Glutamatergic neuron (in vitro differentiated cells): ENCODE measurements around the gene GPD2. TPM values are rescaled to one million over a fixed set of nuclear protein-coding genes. Genes with fewer than 3 reads are reported as not detected.
A peak's percentile ranks its signal among the peaks of the same experiment; 100 is the strongest.

ENCODE experiments used
- DNase-seq: peaks from one replicate; pipeline ENCODE4 v3.0.0; 2022
- H3K27ac Mint-ChIP-seq: one replicate; pipeline ENCODE4 v1.8.0; 2020; ENCODE audit warnings: mild to moderate bottlenecking, mixed read lengths, inconsistent platforms; ENCODE audit not compliant: unreplicated experiment
- H3K27me3 Mint-ChIP-seq: one replicate; pipeline ENCODE4 v1.8.0; 2020; ENCODE audit warnings: mild to moderate bottlenecking, moderate library complexity, mixed read lengths, inconsistent platforms; ENCODE audit not compliant: unreplicated experiment
- H3K36me3 Mint-ChIP-seq: one replicate; pipeline ENCODE4 v1.8.0; 2020; ENCODE audit warnings: mild to moderate bottlenecking, mixed read lengths, inconsistent platforms; ENCODE audit not compliant: unreplicated experiment
- H3K4me1 Mint-ChIP-seq: one replicate; pipeline ENCODE4 v1.8.0; 2020; ENCODE audit warnings: mild to moderate bottlenecking, low read depth, mixed read lengths, inconsistent platforms; ENCODE audit not compliant: unreplicated experiment
- H3K4me3 Mint-ChIP-seq: one replicate; pipeline ENCODE4 v1.8.0; 2020; ENCODE audit warnings: mild to moderate bottlenecking, mixed read lengths, inconsistent platforms; ENCODE audit not compliant: unreplicated experiment
- H3K9me3 Mint-ChIP-seq: one replicate; pipeline ENCODE4 v1.8.0; 2020; ENCODE audit warnings: mild to moderate bottlenecking, moderate library complexity, mixed read lengths, inconsistent platforms; ENCODE audit not compliant: unreplicated experiment
- total RNA-seq: library from RNA; stranded (reverse); fragmentation: NEBNext Ultra II Directional; extraction: Animal tissue kit (Norgen Biotek cat#: 25700); gene quantifications from one replicate; pipeline ENCODE4 v1.2.1, GENCODE V29; 2021; ENCODE audit not compliant: unreplicated experiment
- TF ChIP-seq, protein P1 (sequence below): fragments of 200-600 bp; sonication (generic); IDR thresholded peaks from one replicate; pipeline ENCODE4 v1.5.0; 2021; ENCODE audit not compliant: partially characterized antibody, unreplicated experiment

The GPD2 gene
- total RNA-seq, 1 donor from 2014 or later = 26.2 TPM

DNA sequence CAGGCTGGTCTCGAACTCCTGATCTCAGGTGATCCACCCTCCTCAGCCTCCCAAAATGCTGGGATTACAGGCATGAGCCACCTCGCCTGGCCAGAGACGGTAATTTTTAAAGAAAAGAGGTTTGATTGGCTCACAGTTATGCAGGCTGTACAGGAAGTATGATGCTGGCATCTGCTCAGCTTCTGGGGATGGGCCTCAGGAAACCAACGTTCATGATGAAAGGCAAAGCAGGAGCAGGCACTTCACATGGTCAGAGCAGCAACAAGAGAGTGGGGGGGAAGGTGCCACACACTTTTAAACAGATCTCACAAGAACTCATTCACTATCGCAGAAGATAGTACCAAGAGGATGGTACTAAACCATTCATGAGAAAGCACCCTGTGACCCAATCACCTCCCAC is 38.0 kb upstream of the GPD2 start:
- H3K9me3 Mint-ChIP-seq = peaks cover 14% of the 10 kb centered on the region
- no peak overlapping the region for H3K27ac Mint-ChIP-seq
- H3K4me3 Mint-ChIP-seq = no peak overlapping the region
- no peak for DNase-seq
- TF ChIP-seq, protein P1, sequence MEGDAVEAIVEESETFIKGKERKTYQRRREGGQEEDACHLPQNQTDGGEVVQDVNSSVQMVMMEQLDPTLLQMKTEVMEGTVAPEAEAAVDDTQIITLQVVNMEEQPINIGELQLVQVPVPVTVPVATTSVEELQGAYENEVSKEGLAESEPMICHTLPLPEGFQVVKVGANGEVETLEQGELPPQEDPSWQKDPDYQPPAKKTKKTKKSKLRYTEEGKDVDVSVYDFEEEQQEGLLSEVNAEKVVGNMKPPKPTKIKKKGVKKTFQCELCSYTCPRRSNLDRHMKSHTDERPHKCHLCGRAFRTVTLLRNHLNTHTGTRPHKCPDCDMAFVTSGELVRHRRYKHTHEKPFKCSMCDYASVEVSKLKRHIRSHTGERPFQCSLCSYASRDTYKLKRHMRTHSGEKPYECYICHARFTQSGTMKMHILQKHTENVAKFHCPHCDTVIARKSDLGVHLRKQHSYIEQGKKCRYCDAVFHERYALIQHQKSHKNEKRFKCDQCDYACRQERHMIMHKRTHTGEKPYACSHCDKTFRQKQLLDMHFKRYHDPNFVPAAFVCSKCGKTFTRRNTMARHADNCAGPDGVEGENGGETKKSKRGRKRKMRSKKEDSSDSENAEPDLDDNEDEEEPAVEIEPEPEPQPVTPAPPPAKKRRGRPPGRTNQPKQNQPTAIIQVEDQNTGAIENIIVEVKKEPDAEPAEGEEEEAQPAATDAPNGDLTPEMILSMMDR = no peak
- H3K27me3 Mint-ChIP-seq = peaks cover 14% of the 10 kb centered on the region
- peaks cover under 1% of the 10 kb centered on the region for H3K4me1 Mint-ChIP-seq
- no peaks in the 10 kb centered on the region for H3K36me3 Mint-ChIP-seq

DNA sequence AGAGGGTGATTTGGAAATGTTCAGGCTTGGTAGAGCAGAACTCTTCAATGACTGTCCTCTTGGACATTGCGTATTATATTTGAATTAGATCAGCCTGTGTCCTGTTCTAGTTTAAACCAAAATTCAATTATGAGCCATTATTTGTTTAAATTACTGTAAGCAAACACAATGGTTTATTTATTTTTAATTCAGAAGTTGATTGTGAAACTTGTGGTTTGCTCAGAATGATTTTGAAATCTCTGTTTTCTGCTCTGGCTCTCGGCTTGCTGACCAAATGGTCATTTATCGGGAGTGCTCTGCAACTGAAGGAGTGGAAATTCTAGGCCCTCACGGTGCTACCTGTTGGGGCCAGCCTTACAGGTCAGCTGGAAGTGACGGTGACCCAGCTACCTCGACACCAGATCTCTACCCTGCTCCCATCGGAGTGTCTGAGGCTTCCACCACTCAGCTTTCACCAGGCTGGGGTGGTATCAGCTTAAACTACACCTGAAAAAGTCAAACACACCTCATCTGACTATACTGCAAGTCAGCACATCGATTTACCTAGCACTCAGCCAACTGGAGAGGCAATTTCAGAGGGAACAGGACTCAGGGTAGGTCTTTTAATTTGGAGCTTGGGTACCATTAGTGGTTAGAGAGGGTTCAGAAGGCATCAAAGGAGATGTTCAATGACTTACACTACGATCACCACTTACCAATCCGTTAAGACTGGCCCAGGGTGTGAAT is 36.8 kb upstream of the GPD2 start:
- no peaks in the 10 kb centered on the region for H3K36me3 Mint-ChIP-seq
- no peak overlapping the region for H3K27ac Mint-ChIP-seq
- H3K27me3 Mint-ChIP-seq = peaks cover 15% of the 10 kb centered on the region
- H3K4me1 Mint-ChIP-seq = peaks cover 4% of the 10 kb centered on the region
- peak overlapping the region; percentile 85 for H3K4me3 Mint-ChIP-seq
- peaks cover 14% of the 10 kb centered on the region for H3K9me3 Mint-ChIP-seq
- TF ChIP-seq, protein P1 = no peak
- no peak for DNase-seq

DNA sequence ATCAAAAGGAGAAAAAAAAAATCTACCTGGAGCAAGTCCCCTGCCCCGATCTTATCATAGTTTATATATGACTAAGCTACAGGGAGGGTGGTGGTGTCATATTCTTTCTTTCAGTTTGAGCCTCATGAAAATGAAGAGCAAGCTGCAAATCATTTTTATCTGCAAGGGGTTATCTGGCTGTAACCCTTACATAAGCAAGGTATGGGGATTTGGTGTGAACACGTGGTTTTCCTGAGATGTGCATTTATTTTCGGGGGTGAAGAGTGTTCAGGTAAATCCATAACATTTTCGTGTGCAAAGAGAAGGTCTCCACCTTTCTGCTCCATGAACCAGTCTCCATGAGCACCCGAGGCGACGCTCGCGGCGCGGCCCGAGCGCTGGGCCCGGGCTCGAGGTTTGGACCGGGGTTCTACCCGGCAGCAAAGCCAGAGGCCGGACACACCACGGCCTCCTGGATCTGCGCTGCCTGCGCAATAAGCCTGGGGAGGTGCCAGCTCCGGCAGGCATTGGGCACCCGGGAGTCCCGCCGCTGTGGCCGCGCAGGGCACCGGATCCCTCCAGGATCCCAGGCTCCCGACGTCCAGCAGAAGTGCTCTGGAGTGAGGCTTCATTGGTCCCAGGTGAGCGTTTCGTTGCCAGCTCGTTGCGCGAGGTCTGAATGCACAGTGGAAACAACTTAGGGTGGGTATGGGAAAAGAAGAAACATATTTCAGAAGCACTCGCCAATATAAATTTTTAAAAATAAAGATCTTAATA is 36.1 kb upstream of the GPD2 start:
- peak overlapping the region; percentile 87 for H3K27ac Mint-ChIP-seq
- H3K9me3 Mint-ChIP-seq = peaks cover 14% of the 10 kb centered on the region
- DNase-seq = peak; percentile 55
- no peaks in the 10 kb centered on the region for H3K36me3 Mint-ChIP-seq
- peak overlapping the region; percentile 85 for H3K4me3 Mint-ChIP-seq
- TF ChIP-seq, protein P1 = no peak
- H3K4me1 Mint-ChIP-seq = peaks cover 4% of the 10 kb centered on the region
- H3K27me3 Mint-ChIP-seq = peaks cover 15% of the 10 kb centered on the region

DNA sequence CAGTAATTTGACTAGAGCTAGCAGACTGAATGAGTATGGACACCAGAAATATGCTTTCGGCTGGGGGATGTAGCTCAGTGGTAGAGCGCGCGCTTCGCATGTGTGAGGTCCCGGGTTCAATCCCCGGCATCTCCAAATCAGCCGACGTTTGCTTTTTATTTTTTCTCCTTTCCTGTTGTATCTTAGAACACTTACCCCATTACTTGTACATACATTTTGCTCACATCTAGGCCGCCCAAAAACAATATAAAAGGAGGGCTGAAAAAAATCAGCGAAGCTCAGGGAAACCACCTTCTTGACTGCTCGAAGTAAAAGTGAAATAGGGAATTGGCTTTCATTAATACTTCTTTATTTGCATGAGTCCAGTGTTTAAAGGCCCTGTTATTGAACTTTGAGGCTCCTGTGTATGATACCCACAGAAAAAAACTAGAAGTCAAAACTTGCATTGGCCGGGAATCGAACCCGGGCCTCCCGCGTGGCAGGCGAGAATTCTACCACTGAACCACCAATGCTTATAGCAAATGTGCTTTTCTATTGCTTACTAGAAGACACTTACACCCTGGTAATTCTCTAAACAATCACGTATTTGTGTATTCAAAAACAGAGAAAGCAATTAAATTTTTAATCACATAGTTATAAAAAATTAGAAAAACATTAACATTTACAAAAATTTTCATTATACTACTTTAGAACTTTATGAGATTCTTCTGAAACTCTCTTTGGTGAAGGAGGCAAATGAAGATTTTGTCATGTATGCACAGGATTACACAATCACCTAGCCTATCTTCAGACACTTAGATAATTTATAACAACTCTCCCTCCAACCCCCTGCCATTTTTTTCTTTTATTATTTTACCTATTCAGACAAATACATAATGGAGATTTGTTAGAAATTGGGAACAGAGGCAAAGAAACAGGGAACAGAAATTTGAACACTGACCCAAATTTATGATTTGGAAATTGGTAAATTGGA is 35.2 kb upstream of the GPD2 start:
- peak; percentile 71 for DNase-seq
- peak overlapping the region; percentile 85 for H3K4me3 Mint-ChIP-seq
- peaks cover 14% of the 10 kb centered on the region for H3K9me3 Mint-ChIP-seq

More for the DNA sequence above, 35.2 kb upstream of the GPD2 start:
- Mint-ChIP-seq H3K27me3 (peaks cover 15% of the 10 kb centered on the region), H3K4me1 (peaks cover 4% of the 10 kb centered on the region), H3K27ac (peak overlapping the region; percentile 87), H3K36me3 (no peaks in the 10 kb centered on the region)
- TF ChIP-seq, protein P1 = no peak
